H1 (cell line): ENCODE data around the gene ZNRF3. TPM values are rescaled to one million over a fixed set of nuclear protein-coding genes. Genes with fewer than 3 reads are reported as not detected.

Source experiments
- CTCF ChIA-PET: fragments of 300-600 bp; sonication (Branson Sonifier 250); formaldehyde crosslinking; loops from one replicate; lab custom pipeline; 2021; ENCODE audit not compliant: partially characterized antibody; lab: Charles Lee
- POLR2A ChIA-PET: fragments of 300-600 bp; sonication (Branson Sonifier 250); formaldehyde crosslinking; loops from one replicate; lab custom pipeline; 2021; ENCODE audit warnings: inconsistent platforms; ENCODE audit not compliant: partially characterized antibody; lab: Charles Lee
- DNase-seq, 2 experiments: peaks; one replicate each; pipeline versions ENCODE4 v3.0.0 to v3.0.0-alpha.2; 2010 to 2022; ENCODE audit warnings: low spot score in 2 of 2, low read depth in 1 of 2, mixed read lengths in 1 of 2
- FAIRE-seq: peaks from 2 replicates; lab custom pipeline; 2011; peaks lifted over from hg19 to GRCh38; lab: Jason Lieb, UNC
- H2AFZ ChIP-seq: 2 replicates; pipeline ENCODE4 v1.8.1; 2012; ENCODE audit warnings: low read length, inconsistent platforms
- H2AK5ac ChIP-seq: 2 replicates; pipeline ENCODE4 v1.6.1; 2013; ENCODE audit warnings: low read depth, low read length
- H2BK120ac ChIP-seq: replicated peaks from 2 replicates; pipeline ENCODE3; 2013; ENCODE audit warnings: low read depth, low read length, inconsistent platforms
- H2BK12ac ChIP-seq: 2 replicates; pipeline ENCODE4 v1.6.1; 2013; ENCODE audit warnings: low read depth, low read length
- H2BK15ac ChIP-seq: 2 replicates; pipeline ENCODE4 v1.6.1; 2013; ENCODE audit warnings: low read length
- H2BK20ac ChIP-seq: 2 replicates; pipeline ENCODE4 v1.6.1; 2013; ENCODE audit warnings: low read length
- H2BK5ac ChIP-seq: 2 replicates; pipeline ENCODE4 v1.6.1; 2013; ENCODE audit warnings: low read depth, low read length
- H3K14ac ChIP-seq: 2 replicates; pipeline ENCODE4 v1.6.1; 2013; ENCODE audit warnings: inconsistent platforms; ENCODE audit not compliant: insufficient read length
- H3K18ac ChIP-seq: 2 replicates; pipeline ENCODE4 v1.6.1; 2013; ENCODE audit warnings: low read length; ENCODE audit errors: extremely low read depth
- H3K23ac ChIP-seq: 2 replicates; pipeline ENCODE4 v1.6.1; 2013; ENCODE audit warnings: inconsistent platforms; ENCODE audit not compliant: insufficient read length
- H3K23me2 ChIP-seq: 2 replicates; pipeline ENCODE4 v1.6.1; 2013; ENCODE audit warnings: low read depth, low read length
- H3K27ac ChIP-seq: 2 replicates; pipeline ENCODE4 v1.6.1; 2011; ENCODE audit warnings: low read depth, low read length, inconsistent platforms
- H3K27me3 ChIP-seq, 4 experiments: replicated peaks in 1 of 4; 1 replicate in 1 of 4; 2 replicates in 3 of 4; pipeline versions ENCODE4 v1.6.1 to v1.8.1; 2011 to 2013; ENCODE audit warnings: low read length in 3 of 4, mild to moderate bottlenecking in 3 of 4, inconsistent platforms in 2 of 4, mixed read lengths in 2 of 4, moderate library complexity in 1 of 4; ENCODE audit not compliant: control insufficient read depth in 3 of 4, insufficient read depth in 3 of 4; ENCODE audit errors: extremely low read depth in 1 of 4
- H3K36me3 ChIP-seq, 4 experiments: 2 replicates each; pipeline versions ENCODE4 v1.6.1 to v1.8.1; 2011 to 2013; ENCODE audit warnings: mild to moderate bottlenecking in 4 of 4, low read length in 3 of 4, moderate library complexity in 2 of 4, control low read depth in 1 of 4, inconsistent platforms in 1 of 4; ENCODE audit not compliant: insufficient read depth in 4 of 4, control insufficient read depth in 2 of 4
- H3K4ac ChIP-seq: replicated peaks from 2 replicates; pipeline ENCODE3; 2013; ENCODE audit warnings: low read length, low read depth, mixed read lengths, inconsistent platforms; ENCODE audit not compliant: insufficient read length
- H3K4me1 ChIP-seq, 4 experiments: replicated peaks in 1 of 4; 1 replicate in 1 of 4; 2 replicates in 3 of 4; pipeline versions ENCODE4 v1.6.1 to v1.8.1; 2011 to 2013; ENCODE audit warnings: low read length in 3 of 4, inconsistent platforms in 2 of 4, mixed read lengths in 1 of 4; ENCODE audit not compliant: insufficient read depth in 4 of 4, control insufficient read depth in 3 of 4
- H3K4me2 ChIP-seq, 2 experiments: 2 replicates each; pipeline versions ENCODE4 v1.6.1 to v1.8.1; 2011 to 2013; ENCODE audit warnings: low read depth in 2 of 2, low read length in 2 of 2, control low read depth in 1 of 2, inconsistent platforms in 1 of 2, mild to moderate bottlenecking in 1 of 2; ENCODE audit not compliant: insufficient read depth in 1 of 2
- H3K4me3 ChIP-seq, 4 experiments: fragments of 200-600, 300-600 bp in 1 of 4; sonication (generic), shearing (Covaris generic), sonication (Bioruptor Twin) in 1 of 4; 2 replicates each; pipeline versions ENCODE4 v1.5.1 to v1.8.1; 2011 to 2016; ENCODE audit warnings: low read length in 4 of 4, low read depth in 3 of 4, control low read depth in 2 of 4, inconsistent platforms in 2 of 4, mild to moderate bottlenecking in 2 of 4, mixed read lengths in 1 of 4, moderate library complexity in 1 of 4; ENCODE audit not compliant: insufficient read depth in 2 of 4; ENCODE audit errors: extremely low read depth in 1 of 4
- H3K56ac ChIP-seq: replicated peaks from 2 replicates; pipeline ENCODE3; 2013; ENCODE audit warnings: low read depth, mild to moderate bottlenecking, mixed read lengths, low read length, inconsistent platforms; ENCODE audit not compliant: insufficient read length
- H3K79me1 ChIP-seq: 2 replicates; pipeline ENCODE4 v1.6.1; 2013; ENCODE audit warnings: low read depth, low read length, control low read depth
- H3K79me2 ChIP-seq, 2 experiments: 2 replicates each; pipeline versions ENCODE4 v1.6.1 to v1.8.1; 2012 to 2013; ENCODE audit warnings: low read length in 2 of 2, mild to moderate bottlenecking in 2 of 2, inconsistent platforms in 1 of 2; ENCODE audit not compliant: insufficient read depth in 2 of 2, control insufficient read depth in 1 of 2
- H3K9ac ChIP-seq, 4 experiments: replicated peaks in 1 of 4; 1 replicate in 1 of 4; 2 replicates in 3 of 4; pipeline versions ENCODE4 v1.6.1 to v1.8.1; 2011 to 2013; ENCODE audit warnings: low read depth in 3 of 4, low read length in 3 of 4, control low read depth in 2 of 4, mild to moderate bottlenecking in 2 of 4, moderate library complexity in 2 of 4, inconsistent platforms in 1 of 4; ENCODE audit errors: extremely low read depth in 1 of 4
- H3K9me3 ChIP-seq, 2 experiments: 2 replicates each; pipeline versions ENCODE4 v1.6.1 to v1.8.1; 2012 to 2013; ENCODE audit warnings: mild to moderate bottlenecking in 2 of 2, moderate library complexity in 2 of 2, control low read depth in 1 of 2, inconsistent platforms in 1 of 2, low read depth in 1 of 2, low read length in 1 of 2, mixed read lengths in 1 of 2; ENCODE audit not compliant: insufficient read depth in 2 of 2
- H4K20me1 ChIP-seq, 2 experiments: replicated peaks in 1 of 2; 2 replicates each; pipeline versions ENCODE3 to v1.8.1; 2011 to 2013; ENCODE audit warnings: inconsistent platforms in 2 of 2, low read length in 2 of 2, mild to moderate bottlenecking in 1 of 2; ENCODE audit not compliant: insufficient read depth in 2 of 2, control insufficient read depth in 1 of 2
- H4K5ac ChIP-seq: 2 replicates; pipeline ENCODE4 v1.6.1; 2013; ENCODE audit warnings: low read length, low read depth, mixed read lengths, inconsistent platforms; ENCODE audit not compliant: insufficient read length
- H4K8ac ChIP-seq: 2 replicates; pipeline ENCODE4 v1.8.0; 2013; ENCODE audit warnings: mild to moderate bottlenecking, moderate library complexity, low read length, inconsistent platforms; ENCODE audit not compliant: insufficient read depth; ENCODE audit errors: extremely low read depth
- H4K91ac ChIP-seq: replicated peaks from 2 replicates; pipeline ENCODE3; 2013; ENCODE audit warnings: low read length, mixed read lengths, inconsistent platforms; ENCODE audit not compliant: insufficient read length
- MAX ChIP-seq: IDR thresholded peaks from 2 replicates; pipeline ENCODE4 v1.6.1; 2012; ENCODE audit warnings: inconsistent platforms
- RAD21 ChIP-seq, 2 experiments: IDR thresholded peaks in 1 of 2; conservative IDR thresholded peaks in 1 of 2; 2 replicates each; pipeline ENCODE4 v1.6.1; 2011; ENCODE audit warnings: low read depth in 2 of 2, low read length in 2 of 2, improper control_type of control experiment in 1 of 2, inconsistent platforms in 1 of 2, mild to moderate bottlenecking in 1 of 2, moderate library complexity in 1 of 2
- SUZ12 ChIP-seq: fragments of 200-600 bp; sonication (generic); IDR thresholded peaks from 2 replicates; pipeline ENCODE4 v1.6.1; 2012; ENCODE audit warnings: mild to moderate bottlenecking, inconsistent platforms, low read length, moderate library complexity, mixed read lengths
- WGBS, 2 experiments: shearing (Covaris generic) in 1 of 2; methylation state at CpG; one replicate each; pipeline versions ENCODE4 v1.1.6 to v1.1.7; 2013 to 2015; ENCODE audit warnings: low lambda C conversion rate in 2 of 2, mixed read lengths in 2 of 2, inconsistent platforms in 1 of 2, low coverage in 1 of 2, missing lambda C conversion rate in 1 of 2; ENCODE audit not compliant: insufficient replicate concordance in 2 of 2, insufficient coverage in 1 of 2, insufficient read length in 1 of 2; ENCODE audit errors: extremely low coverage in 1 of 2, missing lambda C conversion rate in 1 of 2; 5-methylcytosine and 5-hydroxymethylcytosine counted together
- polyA plus RNA-seq, 7 experiments: library from polyadenylated mRNA; depleted of rRNA in 3 of 7; stranded (reverse) in 5 of 7; unstranded in 2 of 7; fragments of >200 nt in 5 of 7; fragments of 200-250 nt in 2 of 7; gene quantifications; 1 replicate in 5 of 7; 2 replicates in 1 of 7; 4 replicates in 1 of 7; pipeline versions ENCODE4 v1.2.1 to v1.2.3, GENCODE V29; 2011 to 2013; ENCODE audit warnings: missing spikeins in 2 of 7, mixed read lengths in 2 of 7
- total RNA-seq: library from RNA; stranded (reverse); fragmentation: NEBNext Ultra II Directional; extraction: Animal tissue kit (Norgen Biotek cat#: 25700); gene quantifications from 2 replicates; pipeline ENCODE4 v1.2.1, GENCODE V29; 2021

ZNRF3 gene
- total and polyA plus RNA-seq, 2 of the 8 experiments (the other 6 are each of a cell fraction or from before 2014, with no cell fraction given), result 14.1 to 21.7 TPM

GRCh38 chr22:28857288-28857687 is 26.1 kb upstream of the ZNRF3 start:
- Histone ChIP-seq H3K9ac (no peak overlapping the region), H3K36me3 (no peaks in the 10 kb centered on the region), H3K9me3 (no peaks in the 10 kb centered on the region), H3K14ac (no peak overlapping the region), H3K56ac (no peak overlapping the region), H3K23ac (no peak overlapping the region), H2AFZ (no peak overlapping the region), H3K23me2 (no peaks in the 10 kb centered on the region), H2BK5ac (no peak overlapping the region), H2BK20ac (no peak overlapping the region), H4K5ac (no peak overlapping the region), H4K8ac (no peak overlapping the region), H4K20me1 (no peaks in the 10 kb centered on the region), H3K4me3 (no peak overlapping the region), H3K27ac (no peak overlapping the region), H3K79me2 (no peaks in the 10 kb centered on the region), H2AK5ac (no peak overlapping the region), H3K79me1 (no peaks in the 10 kb centered on the region), H3K18ac (no peak overlapping the region), H3K4ac (no peak overlapping the region), H2BK120ac (no peak overlapping the region), H2BK12ac (no peak overlapping the region), H3K27me3 (no peaks in the 10 kb centered on the region), H4K91ac (no peak overlapping the region), H2BK15ac (no peak overlapping the region), H3K4me2 (no peak overlapping the region), H3K4me1 (peaks cover 0 to 4% (median 0%) of the 10 kb centered on the region in 4 experiments; a peak in 1 of 7 replicates)
- ChIA-PET POLR2A (no interaction called here), CTCF (interaction anchor here (1.0 to 5.5 kb wide), 4 partner anchors 85 to 183 kb away, joined by 3 to 67 read pairs (median 4); no protein-coding TSS in a partner anchor)
- no peak for FAIRE-seq
- TF ChIP-seq MAX (no peak), RAD21 (IDR thresholded peaks at IDR 0.05 in 1 of 2, conservative IDR thresholded peaks at IDR 0.05 in 1 of 2; ENCODE audit: low read depth in 2 of 2, low read length in 2 of 2) (no peak), SUZ12 (no peak)
- 87% methylated on average over 6 of the region's 6 CpGs; no CpG with 5 or more reads in 1 of the 2 experiments for WGBS, 2 experiments
- DNase-seq, result no peak
